GM23338 (cell line): ENCODE results near the gene ITGB1BP1. TPM values are rescaled to one million over a fixed set of nuclear protein-coding genes. Genes with fewer than 3 reads are reported as not detected.

ENCODE experiments used
- ATAC-seq: fragments of 200-7000 bp; cut with Tn5 transposase; 3 replicates; pipeline ENCODE4 v1.9.1; 2020
- DNase-seq: peaks from one replicate; pipeline ENCODE4 v3.0.0-alpha.2; 2015; ENCODE audit warnings: low spot score
- H2AFZ ChIP-seq: fragments of 200-600 bp; sonication (generic); 2 replicates; pipeline ENCODE4 v1.8.0; 2016; ENCODE audit warnings: antibody characterized with exemption, mild to moderate bottlenecking, moderate library complexity
- H3F3A ChIP-seq: fragments of 200-600 bp; sonication (generic); replicated peaks from 2 replicates; pipeline ENCODE4 v1.8.0; 2017; ENCODE audit warnings: antibody characterized with exemption, mixed run types, low read depth
- H3K27ac ChIP-seq: fragments of 200-600 bp; sonication (generic); 2 replicates; pipeline ENCODE4 v1.6.1; 2016; ENCODE audit warnings: low read depth
- H3K27me3 ChIP-seq: fragments of 200-600 bp; sonication (generic); 2 replicates; pipeline ENCODE4 v1.8.0; 2016; ENCODE audit warnings: mild to moderate bottlenecking, mixed run types, moderate library complexity; ENCODE audit not compliant: insufficient read depth
- H3K36me3 ChIP-seq: fragments of 200-600 bp; sonication (generic); 2 replicates; pipeline ENCODE4 v1.8.0; 2016; ENCODE audit warnings: mild to moderate bottlenecking; ENCODE audit not compliant: insufficient read depth
- H3K4me1 ChIP-seq: fragments of 200-600 bp; sonication (generic); 2 replicates; pipeline ENCODE4 v1.8.0; 2016; ENCODE audit warnings: mild to moderate bottlenecking, moderate library complexity; ENCODE audit not compliant: insufficient read depth
- H3K4me2 ChIP-seq: fragments of 200-600 bp; sonication (generic); 2 replicates; pipeline ENCODE4 v1.7.1; 2017; ENCODE audit warnings: mixed run types
- H3K4me3 ChIP-seq: fragments of 200-600 bp; sonication (generic); 2 replicates; pipeline ENCODE4 v1.6.1; 2016; ENCODE audit warnings: mixed run types
- H3K79me2 ChIP-seq: fragments of 200-600 bp; sonication (generic); replicated peaks from 2 replicates; pipeline ENCODE4 v1.8.0; 2017; ENCODE audit warnings: mild to moderate bottlenecking; ENCODE audit not compliant: insufficient read depth
- H3K9me2 ChIP-seq: fragments of 200-600 bp; sonication (generic); 2 replicates; pipeline ENCODE4 v1.8.0; 2017; ENCODE audit not compliant: insufficient read depth
- H4K20me1 ChIP-seq: fragments of 200-600 bp; sonication (generic); replicated peaks from 2 replicates; pipeline ENCODE4 v1.8.0; 2017; ENCODE audit warnings: mild to moderate bottlenecking; ENCODE audit not compliant: insufficient read depth
- H3K27ac Mint-ChIP-seq: 2 replicates; pipeline ENCODE4 v1.8.0; 2020; ENCODE audit warnings: inconsistent platforms, mild to moderate bottlenecking, moderate library complexity, mixed read lengths
- H3K27me3 Mint-ChIP-seq: 3 replicates; pipeline ENCODE4 v1.8.0; 2022; ENCODE audit warnings: low read depth, mild to moderate bottlenecking, moderate library complexity, mixed read lengths, inconsistent platforms; ENCODE audit not compliant: insufficient read depth, poor library complexity
- H3K36me3 Mint-ChIP-seq: 3 replicates; pipeline ENCODE4 v1.8.0; 2021; ENCODE audit warnings: low read depth, mild to moderate bottlenecking, inconsistent platforms, moderate library complexity, mixed read lengths
- H3K4me1 Mint-ChIP-seq: 3 replicates; pipeline ENCODE4 v1.8.0; 2020; ENCODE audit warnings: mild to moderate bottlenecking, inconsistent platforms, mixed read lengths
- H3K4me3 Mint-ChIP-seq: 3 replicates; pipeline ENCODE4 v1.8.0; 2021; ENCODE audit warnings: moderate library complexity, mild to moderate bottlenecking, inconsistent platforms, mixed read lengths
- H3K9me3 Mint-ChIP-seq: 3 replicates; pipeline ENCODE4 v1.8.0; 2020; ENCODE audit warnings: moderate library complexity, mild to moderate bottlenecking, inconsistent platforms, mixed read lengths
- CREB1 ChIP-seq: fragments of 250-450 bp; sonication (Bioruptor Pico); IDR thresholded peaks from 2 replicates; pipeline ENCODE4 v1.5.0; 2020; ENCODE audit warnings: low read depth, mild to moderate bottlenecking, moderate library complexity
- CTCF ChIP-seq, 2 experiments: fragments of 200-600 bp in 1 of 2; sonication (generic) in 1 of 2; conservative IDR thresholded peaks; 2 replicates each; pipeline versions ENCODE4 v1.5.1 to v1.6.1; 2016 to 2017; ENCODE audit warnings: antibody characterized with exemption in 2 of 2, low read depth in 2 of 2, mild to moderate bottlenecking in 2 of 2, moderate library complexity in 1 of 2
- ETS1 ChIP-seq: IDR thresholded peaks from 2 replicates; pipeline ENCODE4 v1.6.1; 2016; ENCODE audit warnings: antibody characterized with exemption
- EZH2 ChIP-seq: fragments of 200-600 bp; sonication (generic); IDR thresholded peaks from one replicate; pipeline ENCODE4 v1.8.0; 2017; ENCODE audit warnings: antibody characterized with exemption, mild to moderate bottlenecking, low read depth; ENCODE audit not compliant: unreplicated experiment
- EZH2phosphoT487 ChIP-seq: fragments of 200-600 bp; sonication (generic); IDR thresholded peaks from one replicate; pipeline ENCODE4 v1.8.1; 2018; ENCODE audit warnings: antibody characterized with exemption; ENCODE audit not compliant: unreplicated experiment
- JUNB ChIP-seq: IDR thresholded peaks from one replicate; pipeline ENCODE4 v1.6.1; 2016; ENCODE audit warnings: antibody characterized with exemption; ENCODE audit not compliant: unreplicated experiment
- NANOG ChIP-seq: IDR thresholded peaks from 2 replicates; pipeline ENCODE4 v1.6.1; 2016; ENCODE audit warnings: antibody characterized with exemption, borderline replicate concordance
- POLR2AphosphoS5 ChIP-seq: IDR thresholded peaks from 2 replicates; pipeline ENCODE4 v1.6.1; 2016; ENCODE audit warnings: antibody characterized with exemption, low read depth
- REST ChIP-seq: IDR thresholded peaks from one replicate; pipeline ENCODE4 v1.6.1; 2018; ENCODE audit warnings: antibody characterized with exemption; ENCODE audit not compliant: unreplicated experiment
- STAT1 ChIP-seq: IDR thresholded peaks from one replicate; pipeline ENCODE4 v1.6.1; 2016; ENCODE audit warnings: antibody characterized with exemption; ENCODE audit not compliant: unreplicated experiment
- ZNF114 ChIP-seq: fragments of 250-450 bp; sonication (Bioruptor Pico); IDR thresholded peaks from 2 replicates; pipeline ENCODE4 v1.5.0; 2020; ENCODE audit warnings: mild to moderate bottlenecking, moderate library complexity
- ZNF331 ChIP-seq: fragments of 250-450 bp; sonication (Bioruptor Pico); IDR thresholded peaks from 2 replicates; pipeline ENCODE4 v1.5.0; 2020; ENCODE audit warnings: low read depth, mild to moderate bottlenecking, moderate library complexity
- ZNF462 ChIP-seq: fragments of 250-450 bp; sonication (Bioruptor Pico); IDR thresholded peaks from 2 replicates; pipeline ENCODE4 v1.5.0; 2020; ENCODE audit warnings: mild to moderate bottlenecking, moderate library complexity
- polyA plus RNA-seq: library from polyadenylated mRNA; unstranded; fragments of >200 nt; fragmentation: Nextera tagmentation; extraction: Ambion mirVana; gene quantifications from 2 replicates; pipeline ENCODE4 v1.2.1, GENCODE V29; 2016
- total RNA-seq: library from RNA; depleted of rRNA; stranded (reverse); fragments of >200 nt; shearing (Covaris generic); gene quantifications from 2 replicates; pipeline ENCODE4 v1.2.3, GENCODE V29; 2014

Gene ITGB1BP1
- total and polyA plus RNA-seq, 2 experiments from 2014 or later, result 29.1 to 63.5 TPM

- Histone ChIP-seq H3K9me2 (no peaks in the 10 kb centered on the region), H3K4me3 (no peak overlapping the region), H3K4me2 (no peak overlapping the region), H3K4me1 (no peaks in the 10 kb centered on the region; the same call in 1 of the 2 replicates), H3F3A (no peaks in the 10 kb centered on the region), H2AFZ (no peak overlapping the region), H3K79me2 (peaks cover 36% of the 10 kb centered on the region), H3K27ac (no peak overlapping the region), H3K36me3 (peaks cover 45% of the 10 kb centered on the region), H3K27me3 (no peaks in the 10 kb centered on the region), H4K20me1 (peaks cover 22% of the 10 kb centered on the region)
- H3K27ac Mint-ChIP-seq, result no peak overlapping the region
- no peak for TF ChIP-seq NANOG
- TF ChIP-seq STAT1, result no peak
- TF ChIP-seq CTCF (conservative IDR thresholded peaks at IDR 0.05; ENCODE audit: low read depth in 2 of 2), result no peak
- no peak for TF ChIP-seq REST
- no peak for TF ChIP-seq ZNF462 (CRISPR knock-in tag)
- TF ChIP-seq ETS1, result no peak
- no peak for TF ChIP-seq CREB1 (CRISPR knock-in tag)
- TF ChIP-seq EZH2, result no peak
- no peak for TF ChIP-seq EZH2phosphoT487
- no peak for TF ChIP-seq ZNF331 (CRISPR knock-in tag)
- no peak for TF ChIP-seq JUNB
- TF ChIP-seq ZNF114 (CRISPR knock-in tag), result no peak
- no peak for TF ChIP-seq POLR2AphosphoS5
- H3K9me3 Mint-ChIP-seq, result no peaks in the 10 kb centered on the region
- H3K4me3 Mint-ChIP-seq, result no peak overlapping the region
- ATAC-seq (no peak), DNase-seq (no peak)
- peaks cover 43% of the 10 kb centered on the region for H3K36me3 Mint-ChIP-seq
- no peaks in the 10 kb centered on the region; the same call in 2 of the 3 replicates for H3K4me1 Mint-ChIP-seq
- no peaks in the 10 kb centered on the region for H3K27me3 Mint-ChIP-seq
Observed at GRCh38 chr2:9428965-9429577, 5.7 kb upstream of the ITGB1BP1 start.
